GM12878 (cell line): ENCODE measurements around the gene CYBB. TPM values are rescaled to one million over a fixed set of nuclear protein-coding genes. Genes with fewer than 3 reads are reported as not detected.

Experiments
- ATAC-seq: fragments of 200-7000 bp; cut with Tn5 transposase; 3 replicates; pipeline ENCODE4 v1.9.1; 2020; ENCODE audit warnings: mild to moderate bottlenecking, moderate library complexity
- BruUV-seq: library from RNA; stranded (reverse); fragments of 400-500 nt; replicated peaks from 2 replicates; lab custom pipeline; 2021; lab: Mats Ljungman, UMichigan
- CTCF ChIA-PET: fragments of 300-600 bp; sonication (Branson Sonifier 250); formaldehyde crosslinking; extraction: SDS; loops from one replicate; lab custom pipeline; 2021; ENCODE audit warnings: inconsistent platforms; lab: Yijun Ruan, JAX
- POLR2A ChIA-PET: fragments of 350-600 bp; formaldehyde crosslinking; extraction: SDS; loops from one replicate; lab custom pipeline; 2021; ENCODE audit warnings: inconsistent platforms; lab: Charles Lee
- RAD21 ChIA-PET: fragments of 300-600 bp; sonication (Branson Sonifier 250); formaldehyde crosslinking; loops from one replicate; lab custom pipeline; 2023; ENCODE audit warnings: antibody characterized with exemption; ENCODE audit not compliant: unreplicated experiment; lab: Charles Lee
- SMC1A ChIA-PET: fragments of 300-600 bp; sonication (Branson Sonifier 250); formaldehyde crosslinking; loops from one replicate; lab custom pipeline; 2023; ENCODE audit not compliant: unreplicated experiment, uncharacterized antibody; lab: Charles Lee
- DNase-seq: peaks from one replicate; pipeline ENCODE4 v3.0.0-alpha.2; 2011; ENCODE audit warnings: low read depth, low spot score
- FAIRE-seq: peaks from 3 replicates; lab custom pipeline; 2011; peaks lifted over from hg19 to GRCh38; lab: Jason Lieb, UNC
- H2AFZ ChIP-seq: 2 replicates; pipeline ENCODE4 v1.6.0; 2011; ENCODE audit warnings: low read depth, low read length, control low read depth; ENCODE audit not compliant: control insufficient read depth
- H3K27ac ChIP-seq: 2 replicates; pipeline ENCODE4 v1.5.1; 2011; ENCODE audit warnings: control low read depth; ENCODE audit not compliant: control insufficient read depth, insufficient read depth
- H3K27me3 ChIP-seq, 2 experiments: replicated peaks in 1 of 2; 2 replicates each; pipeline versions ENCODE4 v1.6.0 to v1.6.1; 2011; ENCODE audit warnings: low read length in 1 of 2; ENCODE audit not compliant: control insufficient read depth in 2 of 2, insufficient read depth in 2 of 2
- H3K36me3 ChIP-seq, 2 experiments: 2 replicates each; pipeline ENCODE4 v1.5.1; 2011; ENCODE audit warnings: low read length in 1 of 2; ENCODE audit not compliant: control insufficient read depth in 2 of 2, insufficient read depth in 2 of 2
- H3K4me1 ChIP-seq: 2 replicates; pipeline ENCODE4 v1.6.1; 2011; ENCODE audit warnings: mild to moderate bottlenecking, low read length, moderate library complexity, mixed read lengths; ENCODE audit not compliant: control insufficient read depth, insufficient read depth
- H3K4me2 ChIP-seq: 2 replicates; pipeline ENCODE4 v1.6.0; 2011; ENCODE audit warnings: control low read depth; ENCODE audit not compliant: control insufficient read depth, insufficient read depth
- H3K4me3 ChIP-seq: fragments of 200-600 bp; sonication (generic); 2 replicates; pipeline ENCODE4 v1.5.1; 2016
- H3K79me2 ChIP-seq: 2 replicates; pipeline ENCODE4 v1.6.0; 2011; ENCODE audit warnings: low read length; ENCODE audit not compliant: control insufficient read depth, insufficient read depth
- H3K9ac ChIP-seq: 2 replicates; pipeline ENCODE4 v1.8.0; 2011; ENCODE audit warnings: low read length, control low read depth, mixed read lengths; ENCODE audit not compliant: control insufficient read depth, insufficient read depth
- H3K9me3 ChIP-seq: replicated peaks from 3 replicates; pipeline ENCODE4 v1.5.1; 2011; ENCODE audit warnings: mild to moderate bottlenecking, low read length; ENCODE audit not compliant: control insufficient read depth, insufficient read depth
- H4K20me1 ChIP-seq: 2 replicates; pipeline ENCODE4 v1.6.0; 2011; ENCODE audit not compliant: control insufficient read depth, insufficient read depth
- CBX3 ChIP-seq: fragments of 200-600 bp; sonication (generic); IDR thresholded peaks from 2 replicates; pipeline ENCODE4 v1.6.1; 2016; ENCODE audit warnings: low read depth, borderline replicate concordance
- CREB1 ChIP-seq: IDR thresholded peaks from 2 replicates; pipeline ENCODE4 v1.6.1; 2012; ENCODE audit warnings: low read depth, mild to moderate bottlenecking, inconsistent platforms
- ETV6 ChIP-seq, 2 experiments: fragments of 450-650 bp in 1 of 2; IDR thresholded peaks in 1 of 2; conservative IDR thresholded peaks in 1 of 2; 2 replicates each; pipeline ENCODE4 v1.6.1; 2014; ENCODE audit warnings: antibody characterized with exemption in 1 of 2, borderline replicate concordance in 1 of 2, low read depth in 1 of 2, mild to moderate bottlenecking in 1 of 2, moderate library complexity in 1 of 2
- FOXM1 ChIP-seq: IDR thresholded peaks from 2 replicates; pipeline ENCODE4 v1.6.1; 2012; ENCODE audit warnings: low read depth, mild to moderate bottlenecking, inconsistent platforms, low read length, moderate library complexity
- HDGF ChIP-seq: fragments of 450-650 bp; IDR thresholded peaks from 2 replicates; pipeline ENCODE4 v1.6.1; 2016; ENCODE audit warnings: antibody characterized with exemption
- IRF4 ChIP-seq: IDR thresholded peaks from 2 replicates; pipeline ENCODE4 v1.6.1; 2011; ENCODE audit warnings: low read depth, low read length
- LARP7 ChIP-seq: fragments of 450-650 bp; IDR thresholded peaks from 2 replicates; pipeline ENCODE4 v1.6.1; 2017; ENCODE audit warnings: mild to moderate bottlenecking
- NR2C1 ChIP-seq: fragments of 450-650 bp; IDR thresholded peaks from 2 replicates; pipeline ENCODE4 v1.6.1; 2017; ENCODE audit warnings: antibody characterized with exemption, mild to moderate bottlenecking, moderate library complexity
- NR2F1 ChIP-seq: fragments of 450-650 bp; conservative IDR thresholded peaks from 2 replicates; pipeline ENCODE4 v1.6.1; 2017; ENCODE audit warnings: mild to moderate bottlenecking
- PAX8 ChIP-seq: fragments of 450-650 bp; IDR thresholded peaks from 2 replicates; pipeline ENCODE4 v1.6.1; 2017; ENCODE audit warnings: mild to moderate bottlenecking, moderate library complexity
- POLR2AphosphoS5 ChIP-seq: IDR thresholded peaks from 2 replicates; pipeline ENCODE4 v1.6.1; 2011; ENCODE audit warnings: mild to moderate bottlenecking, low read length, inconsistent platforms
- SIX5 ChIP-seq: IDR thresholded peaks from 2 replicates; pipeline ENCODE4 v1.6.1; 2011; ENCODE audit warnings: mild to moderate bottlenecking, low read depth, low read length, moderate library complexity; ENCODE audit not compliant: severe bottlenecking
- SMC3 ChIP-seq: IDR thresholded peaks from 2 replicates; pipeline ENCODE4 v1.6.1; 2011; ENCODE audit warnings: low read length, improper control_type of control experiment, borderline replicate concordance
- SP1 ChIP-seq: IDR thresholded peaks from one replicate; pipeline ENCODE4 v1.6.1; 2011; ENCODE audit warnings: low read depth, low read length
- ZSCAN29 ChIP-seq: fragments of 450-650 bp; IDR thresholded peaks from 2 replicates; pipeline ENCODE4 v1.6.1; 2017; ENCODE audit warnings: mild to moderate bottlenecking, moderate library complexity
- ZZZ3 ChIP-seq: IDR thresholded peaks from 2 replicates; pipeline ENCODE4 v1.6.1; 2011; ENCODE audit warnings: low read depth; ENCODE audit not compliant: control insufficient read depth, insufficient read length
- in situ Hi-C: fragments of 300-500 bp; cut with MboI; formaldehyde crosslinking; loops from 9 replicates; pipeline ENCODE4 v1.14.3; 2018; ENCODE audit warnings: mixed read lengths
- intact Hi-C: fragments of 100-400 bp; cut with micrococcal nuclease; formaldehyde crosslinking; loops from one replicate; pipeline ENCODE4 v1.14.2; 2022; ENCODE audit not compliant: unreplicated experiment
- polyA plus RNA-seq, 11 experiments: library from polyadenylated mRNA; depleted of rRNA in 4 of 11; unstranded in 6 of 11; stranded (reverse) in 5 of 11; fragments of >200 nt; fragmentation: Nextera tagmentation in 4 of 11; fragmentation: Illumina TruSeq in 1 of 11; extraction: Ambion mirVana in 4 of 11; extraction: Trizol in 1 of 11; gene quantifications; 1 replicate in 1 of 11; 2 replicates in 10 of 11; pipeline versions ENCODE4 v1.2.1 to v1.2.3, GENCODE V29; 2011 to 2016; ENCODE audit warnings: inconsistent platforms in 2 of 11, missing spikeins in 2 of 11, low read depth in 1 of 11
- total RNA-seq, 4 experiments: library from RNA; depleted of rRNA in 3 of 4; stranded (reverse); fragments of >200 nt in 3 of 4; fragmentation: Illumina TruSeq in 1 of 4; extraction: Trizol in 1 of 4; gene quantifications; 2 replicates each; pipeline versions ENCODE4 v1.2.1 to v1.2.3, GENCODE V29; 2013 to 2021
- TF ChIP-seq, protein P1 (sequence below): fragments of 150-350 bp; IDR thresholded peaks from 2 replicates; pipeline ENCODE4 v1.6.1; 2016; ENCODE audit warnings: low read depth, low read length
- TF ChIP-seq, protein P2 (sequence below): IDR thresholded peaks from 2 replicates; pipeline ENCODE4 v1.6.1; 2012; ENCODE audit warnings: mild to moderate bottlenecking, low read depth, low read length
- TF ChIP-seq, protein P3 (sequence below): IDR thresholded peaks from 2 replicates; pipeline ENCODE4 v1.6.1; 2012; ENCODE audit warnings: low read length, inconsistent platforms

The CYBB gene
- total and polyA plus RNA-seq, 10 of the 15 experiments (the other 5 are each of a cell fraction or from before 2014, with no cell fraction given): 6.2 to 73.9 (median 24.8) TPM

DNA sequence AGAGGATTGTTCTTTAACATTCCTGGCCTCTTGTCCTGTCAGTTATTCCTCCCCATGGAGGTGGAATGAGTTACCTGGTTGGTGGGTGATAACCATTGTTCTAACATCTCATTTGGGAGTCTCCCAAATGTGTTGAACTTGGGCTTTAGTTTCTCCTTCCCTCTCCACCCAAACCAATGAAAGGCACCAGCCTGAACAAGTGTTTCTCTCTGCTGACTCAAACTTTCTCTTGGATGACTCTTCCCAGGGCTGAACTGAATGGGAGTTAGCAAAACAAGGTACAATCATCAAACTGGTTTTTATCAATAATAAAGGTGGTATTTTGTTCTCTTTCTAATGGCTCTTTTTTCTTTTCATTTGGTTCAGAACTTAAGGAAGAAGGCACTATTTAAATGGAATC, 64.8 kb downstream of the CYBB start:
- POLR2A ChIA-PET: no interaction called here
- BruUV-seq: TSS peak; percentile 64
- no peak for ATAC-seq

More for the DNA sequence above, 64.8 kb downstream of the CYBB start:
- ChIA-PET CTCF (interaction anchor here (3.9 kb wide), 1 partner anchor 20 kb away, joined by 29 read pairs; no protein-coding TSS in a partner anchor), RAD21 (no interaction called here), SMC1A (interaction anchor here (1.3 kb wide), 1 partner anchor 20 kb away, joined by 4 read pairs; no protein-coding TSS in a partner anchor)
- DNase-seq (no peak), FAIRE-seq (no peak)
- no peaks in the 10 kb centered on the region for H3K27me3 ChIP-seq
- H3K4me2 ChIP-seq: no peak overlapping the region
- intact Hi-C loops: no loop called here
- H3K9me3 ChIP-seq: no peaks in the 10 kb centered on the region
- no peak overlapping the region for H2AFZ ChIP-seq
- H3K4me3 ChIP-seq: no peak overlapping the region
- TF ChIP-seq, protein P1, sequence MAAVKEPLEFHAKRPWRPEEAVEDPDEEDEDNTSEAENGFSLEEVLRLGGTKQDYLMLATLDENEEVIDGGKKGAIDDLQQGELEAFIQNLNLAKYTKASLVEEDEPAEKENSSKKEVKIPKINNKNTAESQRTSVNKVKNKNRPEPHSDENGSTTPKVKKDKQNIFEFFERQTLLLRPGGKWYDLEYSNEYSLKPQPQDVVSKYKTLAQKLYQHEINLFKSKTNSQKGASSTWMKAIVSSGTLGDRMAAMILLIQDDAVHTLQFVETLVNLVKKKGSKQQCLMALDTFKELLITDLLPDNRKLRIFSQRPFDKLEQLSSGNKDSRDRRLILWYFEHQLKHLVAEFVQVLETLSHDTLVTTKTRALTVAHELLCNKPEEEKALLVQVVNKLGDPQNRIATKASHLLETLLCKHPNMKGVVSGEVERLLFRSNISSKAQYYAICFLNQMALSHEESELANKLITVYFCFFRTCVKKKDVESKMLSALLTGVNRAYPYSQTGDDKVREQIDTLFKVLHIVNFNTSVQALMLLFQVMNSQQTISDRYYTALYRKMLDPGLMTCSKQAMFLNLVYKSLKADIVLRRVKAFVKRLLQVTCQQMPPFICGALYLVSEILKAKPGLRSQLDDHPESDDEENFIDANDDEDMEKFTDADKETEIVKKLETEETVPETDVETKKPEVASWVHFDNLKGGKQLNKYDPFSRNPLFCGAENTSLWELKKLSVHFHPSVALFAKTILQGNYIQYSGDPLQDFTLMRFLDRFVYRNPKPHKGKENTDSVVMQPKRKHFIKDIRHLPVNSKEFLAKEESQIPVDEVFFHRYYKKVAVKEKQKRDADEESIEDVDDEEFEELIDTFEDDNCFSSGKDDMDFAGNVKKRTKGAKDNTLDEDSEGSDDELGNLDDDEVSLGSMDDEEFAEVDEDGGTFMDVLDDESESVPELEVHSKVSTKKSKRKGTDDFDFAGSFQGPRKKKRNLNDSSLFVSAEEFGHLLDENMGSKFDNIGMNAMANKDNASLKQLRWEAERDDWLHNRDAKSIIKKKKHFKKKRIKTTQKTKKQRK: no peak
- TF ChIP-seq HDGF (no peak), FOXM1 (no peak), LARP7 (no peak), ZZZ3 (no peak), NR2C1 (no peak), PAX8 (no peak), CREB1 (no peak), CBX3 (no peak), SMC3 (no peak), NR2F1 (no peak), SP1 (no peak), ETV6 (conservative IDR thresholded peaks at IDR 0.05 in 1 of 2, IDR thresholded peaks at IDR 0.05 in 1 of 2; ENCODE audit: borderline replicate concordance in 1 of 2, low read depth in 1 of 2) (no peak), SIX5 (no peak), IRF4 (no peak), ZSCAN29 (no peak), POLR2AphosphoS5 (no peak)
- TF ChIP-seq, protein P2, sequence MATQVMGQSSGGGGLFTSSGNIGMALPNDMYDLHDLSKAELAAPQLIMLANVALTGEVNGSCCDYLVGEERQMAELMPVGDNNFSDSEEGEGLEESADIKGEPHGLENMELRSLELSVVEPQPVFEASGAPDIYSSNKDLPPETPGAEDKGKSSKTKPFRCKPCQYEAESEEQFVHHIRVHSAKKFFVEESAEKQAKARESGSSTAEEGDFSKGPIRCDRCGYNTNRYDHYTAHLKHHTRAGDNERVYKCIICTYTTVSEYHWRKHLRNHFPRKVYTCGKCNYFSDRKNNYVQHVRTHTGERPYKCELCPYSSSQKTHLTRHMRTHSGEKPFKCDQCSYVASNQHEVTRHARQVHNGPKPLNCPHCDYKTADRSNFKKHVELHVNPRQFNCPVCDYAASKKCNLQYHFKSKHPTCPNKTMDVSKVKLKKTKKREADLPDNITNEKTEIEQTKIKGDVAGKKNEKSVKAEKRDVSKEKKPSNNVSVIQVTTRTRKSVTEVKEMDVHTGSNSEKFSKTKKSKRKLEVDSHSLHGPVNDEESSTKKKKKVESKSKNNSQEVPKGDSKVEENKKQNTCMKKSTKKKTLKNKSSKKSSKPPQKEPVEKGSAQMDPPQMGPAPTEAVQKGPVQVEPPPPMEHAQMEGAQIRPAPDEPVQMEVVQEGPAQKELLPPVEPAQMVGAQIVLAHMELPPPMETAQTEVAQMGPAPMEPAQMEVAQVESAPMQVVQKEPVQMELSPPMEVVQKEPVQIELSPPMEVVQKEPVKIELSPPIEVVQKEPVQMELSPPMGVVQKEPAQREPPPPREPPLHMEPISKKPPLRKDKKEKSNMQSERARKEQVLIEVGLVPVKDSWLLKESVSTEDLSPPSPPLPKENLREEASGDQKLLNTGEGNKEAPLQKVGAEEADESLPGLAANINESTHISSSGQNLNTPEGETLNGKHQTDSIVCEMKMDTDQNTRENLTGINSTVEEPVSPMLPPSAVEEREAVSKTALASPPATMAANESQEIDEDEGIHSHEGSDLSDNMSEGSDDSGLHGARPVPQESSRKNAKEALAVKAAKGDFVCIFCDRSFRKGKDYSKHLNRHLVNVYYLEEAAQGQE: no peak
- TF ChIP-seq, protein P3, sequence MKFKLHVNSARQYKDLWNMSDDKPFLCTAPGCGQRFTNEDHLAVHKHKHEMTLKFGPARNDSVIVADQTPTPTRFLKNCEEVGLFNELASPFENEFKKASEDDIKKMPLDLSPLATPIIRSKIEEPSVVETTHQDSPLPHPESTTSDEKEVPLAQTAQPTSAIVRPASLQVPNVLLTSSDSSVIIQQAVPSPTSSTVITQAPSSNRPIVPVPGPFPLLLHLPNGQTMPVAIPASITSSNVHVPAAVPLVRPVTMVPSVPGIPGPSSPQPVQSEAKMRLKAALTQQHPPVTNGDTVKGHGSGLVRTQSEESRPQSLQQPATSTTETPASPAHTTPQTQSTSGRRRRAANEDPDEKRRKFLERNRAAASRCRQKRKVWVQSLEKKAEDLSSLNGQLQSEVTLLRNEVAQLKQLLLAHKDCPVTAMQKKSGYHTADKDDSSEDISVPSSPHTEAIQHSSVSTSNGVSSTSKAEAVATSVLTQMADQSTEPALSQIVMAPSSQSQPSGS: no peak
- H3K79me2 ChIP-seq: no peaks in the 10 kb centered on the region
- no peak overlapping the region for H3K9ac ChIP-seq
- in situ Hi-C loops: loop anchor here (25.0 kb wide), 1 partner anchor 357 kb away; no protein-coding TSS in a partner anchor
- H4K20me1 ChIP-seq: no peaks in the 10 kb centered on the region
- no peaks in the 10 kb centered on the region for H3K36me3 ChIP-seq
- H3K4me1 ChIP-seq: no peaks in the 10 kb centered on the region
- no peak overlapping the region for H3K27ac ChIP-seq
